ENCODE results near the gene ETV6.

ETV6 gene

GRCh38 chr12:11648514-11649412 is 711 bp upstream of the ETV6 start:
- DNase-seq, result peak; percentile 90

- DNase-seq, result peak; percentile 26
Observed at GRCh38 chr12:11650286-11651281, 1.1 kb downstream of the ETV6 start.

- DNase-seq, result no peak
Observed at GRCh38 chr12:11651381-11651780, 1.9 kb downstream of the ETV6 start.

GRCh38 chr12:11651785-11652184 is 2.3 kb downstream of the ETV6 start:
- peak; percentile 16 for DNase-seq

- DNase-seq, result peak; percentile 62
Observed at GRCh38 chr12:11652351-11653040, 3.0 kb downstream of the ETV6 start.

- DNase-seq, result no peak
Observed at GRCh38 chr12:11653215-11653753, 3.8 kb downstream of the ETV6 start.

GRCh38 chr12:11654338-11654737 is 4.9 kb downstream of the ETV6 start:
- DNase-seq, result no peak

GRCh38 chr12:11654802-11655201 is 5.3 kb downstream of the ETV6 start:
- no peak for DNase-seq

GRCh38 chr12:11655842-11656241 is 6.4 kb downstream of the ETV6 start:
- DNase-seq, result no peak

GRCh38 chr12:11656550-11656949 is 7.1 kb downstream of the ETV6 start:
- no peak for DNase-seq

- no peak for DNase-seq
Observed at GRCh38 chr12:11657511-11657910, 8.0 kb downstream of the ETV6 start.

- DNase-seq, result peak; percentile 61
Observed at GRCh38 chr12:11658791-11659190, 9.3 kb downstream of the ETV6 start.

- no peak for DNase-seq
Observed at GRCh38 chr12:11660624-11661023, 11.2 kb downstream of the ETV6 start.

GRCh38 chr12:11661491-11662089 is 12.1 kb downstream of the ETV6 start:
- no peak for DNase-seq

- no peak for DNase-seq
Observed at GRCh38 chr12:11662369-11662768, 12.9 kb downstream of the ETV6 start.

GRCh38 chr12:11663130-11663529 is 13.7 kb downstream of the ETV6 start:
- DNase-seq, result no peak

GRCh38 chr12:11664101-11664500 is 14.6 kb downstream of the ETV6 start:
- DNase-seq, result no peak

GRCh38 chr12:11666131-11667050 is 16.9 kb downstream of the ETV6 start:
- DNase-seq, result no peak

- DNase-seq, result no peak
Observed at GRCh38 chr12:11667171-11667570, 17.7 kb downstream of the ETV6 start.

GRCh38 chr12:11668611-11669010 is 19.1 kb downstream of the ETV6 start:
- no peak for DNase-seq

- DNase-seq, result no peak
Observed at GRCh38 chr12:11669348-11669747, 19.9 kb downstream of the ETV6 start.
